ENCODE results near the gene IFNA2.

The IFNA2 gene

DNA sequence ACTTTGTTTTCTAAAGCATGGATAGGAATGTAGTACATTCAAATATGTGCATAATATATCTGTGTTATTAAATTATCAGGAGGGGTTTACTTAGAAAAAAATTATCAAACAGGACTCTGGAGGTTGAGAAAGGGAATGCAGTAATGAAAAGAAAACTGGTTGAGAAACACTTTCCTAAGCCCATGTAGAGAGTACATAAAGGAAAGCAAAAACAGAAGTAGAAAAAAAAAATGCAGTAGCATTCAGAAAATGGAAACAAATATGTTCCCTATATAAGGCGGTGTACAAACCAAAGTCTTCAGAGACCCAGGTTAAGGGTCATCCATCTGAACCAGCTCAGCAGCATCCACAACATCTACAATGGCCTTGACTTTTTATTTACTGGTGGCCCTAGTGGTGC lies 23.6 kb upstream of the IFNA2 start, which contains the start of gene IFNA8:
Gene IFNA8 (plus strand): TSS at position 301 of the 400 bp plus-strand sequence. CDS start 60 bp downstream, at position 361.
- Mint-ChIP-seq H3K27me3 (ENCODE audit: low read depth) (peaks cover 20% of the 10 kb centered on the region), H3K9me3 (no peaks in the 10 kb centered on the region), H3K36me3 (ENCODE audit: low read depth) (no peaks in the 10 kb centered on the region), H3K4me1 (no peaks in the 10 kb centered on the region), H3K27ac (no peak within 1 kb of the TSS), H3K4me3 (no peak within 1 kb of the TSS)
- TF ChIP-seq, protein P1, sequence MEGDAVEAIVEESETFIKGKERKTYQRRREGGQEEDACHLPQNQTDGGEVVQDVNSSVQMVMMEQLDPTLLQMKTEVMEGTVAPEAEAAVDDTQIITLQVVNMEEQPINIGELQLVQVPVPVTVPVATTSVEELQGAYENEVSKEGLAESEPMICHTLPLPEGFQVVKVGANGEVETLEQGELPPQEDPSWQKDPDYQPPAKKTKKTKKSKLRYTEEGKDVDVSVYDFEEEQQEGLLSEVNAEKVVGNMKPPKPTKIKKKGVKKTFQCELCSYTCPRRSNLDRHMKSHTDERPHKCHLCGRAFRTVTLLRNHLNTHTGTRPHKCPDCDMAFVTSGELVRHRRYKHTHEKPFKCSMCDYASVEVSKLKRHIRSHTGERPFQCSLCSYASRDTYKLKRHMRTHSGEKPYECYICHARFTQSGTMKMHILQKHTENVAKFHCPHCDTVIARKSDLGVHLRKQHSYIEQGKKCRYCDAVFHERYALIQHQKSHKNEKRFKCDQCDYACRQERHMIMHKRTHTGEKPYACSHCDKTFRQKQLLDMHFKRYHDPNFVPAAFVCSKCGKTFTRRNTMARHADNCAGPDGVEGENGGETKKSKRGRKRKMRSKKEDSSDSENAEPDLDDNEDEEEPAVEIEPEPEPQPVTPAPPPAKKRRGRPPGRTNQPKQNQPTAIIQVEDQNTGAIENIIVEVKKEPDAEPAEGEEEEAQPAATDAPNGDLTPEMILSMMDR (IDR thresholded peaks at IDR 0.05; ENCODE audit: unreplicated experiment in 3 of 3), result no peak

DNA sequence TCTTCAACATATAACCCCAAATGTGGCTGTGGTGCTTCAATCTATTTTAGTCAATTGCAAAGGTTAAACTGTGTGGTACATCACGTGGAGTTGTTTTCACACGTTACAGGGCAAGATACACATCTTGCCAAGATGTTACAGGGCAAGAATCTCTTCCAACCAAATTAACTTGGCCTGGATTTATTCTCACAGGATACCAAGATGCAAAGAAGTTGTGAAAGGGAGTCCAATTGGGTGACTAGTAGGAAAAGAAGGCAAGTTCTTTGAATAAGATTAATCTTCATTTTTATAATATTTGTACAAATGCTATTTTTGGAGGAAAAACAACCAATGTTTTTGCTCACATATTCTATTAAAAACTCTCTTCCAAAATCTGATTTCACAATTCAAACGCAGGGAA lies 18.9 kb upstream of the IFNA2 start:
- Mint-ChIP-seq H3K36me3 (ENCODE audit: low read depth) (no peaks in the 10 kb centered on the region), H3K27ac (no peak overlapping the region), H3K4me1 (no peaks in the 10 kb centered on the region), H3K27me3 (ENCODE audit: low read depth) (peaks cover 62% of the 10 kb centered on the region), H3K9me3 (no peaks in the 10 kb centered on the region), H3K4me3 (no peak overlapping the region)
- TF ChIP-seq, protein P1 (IDR thresholded peaks at IDR 0.05; ENCODE audit: unreplicated experiment in 3 of 3), result no peak

DNA sequence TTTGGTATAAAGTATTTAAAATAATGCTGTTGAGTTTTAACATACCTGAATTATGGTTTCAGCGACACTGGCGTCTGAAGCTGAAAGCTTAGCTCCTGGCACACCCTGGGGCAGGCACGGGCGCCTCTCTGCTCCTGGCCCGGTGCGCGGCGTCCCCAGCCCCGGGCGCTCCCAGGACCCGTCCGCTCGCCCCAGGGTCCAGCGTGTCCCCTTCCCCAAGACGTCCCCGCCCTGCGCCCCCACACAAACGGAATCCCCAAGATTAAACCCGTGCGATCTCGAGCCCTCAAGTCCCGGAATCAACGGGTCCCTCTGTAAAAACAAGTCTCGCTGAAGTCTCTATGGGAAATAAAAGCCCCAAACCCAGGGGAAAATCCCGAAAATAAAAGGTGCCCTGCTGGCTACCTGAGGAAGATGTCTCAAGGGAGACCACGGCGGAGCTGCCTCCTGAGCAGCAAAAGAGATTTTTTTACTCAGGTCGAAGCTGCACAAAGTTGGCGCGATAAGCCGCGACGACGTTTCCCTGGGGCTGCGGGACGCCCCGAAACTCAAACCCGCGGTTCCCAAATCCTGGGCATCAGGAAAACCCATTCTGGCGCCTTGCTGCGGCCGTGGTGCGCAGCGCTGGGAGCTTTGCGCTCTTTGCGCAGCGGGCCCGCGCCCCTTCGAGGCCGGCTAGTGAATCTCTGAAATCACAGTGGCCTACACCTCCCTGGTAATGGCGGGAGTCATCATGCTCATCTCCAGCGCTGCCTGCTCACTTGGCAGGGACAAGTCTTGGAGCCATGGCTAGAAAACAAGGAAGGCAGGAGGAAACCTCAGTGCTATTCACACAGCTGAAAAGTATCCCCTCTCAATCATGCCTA lies 17.4 kb upstream of the IFNA2 start:
- Mint-ChIP-seq H3K27me3 (ENCODE audit: low read depth) (peaks cover 75% of the 10 kb centered on the region), H3K4me3 (peak overlapping the region; percentile 71 to 77 (median 72)), H3K4me1 (no peaks in the 10 kb centered on the region), H3K36me3 (ENCODE audit: low read depth) (no peaks in the 10 kb centered on the region), H3K9me3 (no peaks in the 10 kb centered on the region), H3K27ac (no peak overlapping the region)
- TF ChIP-seq, protein P1 (IDR thresholded peaks at IDR 0.05; ENCODE audit: unreplicated experiment in 3 of 3), result no peak

DNA sequence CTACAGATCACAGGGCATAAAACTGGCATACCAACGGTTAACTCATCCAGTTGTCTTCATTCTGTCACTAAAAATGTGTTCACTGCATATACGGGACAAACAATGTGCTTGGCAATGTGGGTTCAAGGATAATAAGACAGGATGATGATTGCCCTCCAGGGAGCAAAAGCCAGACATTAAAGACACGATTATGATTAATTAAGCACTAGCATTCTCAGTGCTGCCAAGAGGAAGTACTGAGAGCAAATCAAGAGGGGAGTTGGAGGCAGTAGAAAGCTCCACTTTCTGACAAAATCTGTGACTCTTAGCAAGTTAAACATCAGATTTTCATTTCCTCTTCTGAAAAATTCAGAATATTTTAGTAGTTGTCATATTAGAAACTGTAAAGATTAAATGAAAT lies 14.8 kb upstream of the IFNA2 start:
- Mint-ChIP-seq H3K36me3 (ENCODE audit: low read depth) (no peaks in the 10 kb centered on the region), H3K4me1 (no peaks in the 10 kb centered on the region), H3K27me3 (ENCODE audit: low read depth) (peaks cover 85% of the 10 kb centered on the region), H3K9me3 (no peaks in the 10 kb centered on the region), H3K27ac (no peak overlapping the region), H3K4me3 (no peak overlapping the region)
- TF ChIP-seq, protein P1 (IDR thresholded peaks at IDR 0.05; ENCODE audit: unreplicated experiment in 3 of 3), result no peak

DNA sequence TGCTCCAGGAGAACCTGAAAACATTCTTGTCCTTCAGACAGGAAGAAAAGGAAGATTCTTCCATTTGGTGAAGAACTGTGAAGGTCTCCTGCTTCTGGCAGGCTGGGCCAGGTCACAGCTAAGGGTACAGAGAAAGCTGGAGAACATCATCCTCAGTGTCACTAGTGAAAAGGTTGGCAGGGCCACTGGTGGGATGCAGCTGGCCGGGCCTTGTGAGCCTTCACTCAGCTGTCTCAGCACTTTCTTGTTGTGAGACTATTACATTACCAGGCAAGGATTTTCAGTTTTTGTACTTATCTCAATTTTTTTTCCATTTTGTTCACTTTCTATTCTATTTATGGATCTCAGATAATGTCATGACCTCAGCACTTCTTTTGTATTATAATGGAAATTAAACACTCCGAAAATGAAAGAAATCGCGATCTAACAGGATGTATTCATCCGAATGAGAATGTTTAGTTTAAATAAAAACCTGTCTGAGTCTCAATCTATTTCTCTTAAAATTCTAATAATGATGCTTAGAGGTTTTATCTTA lies 13.8 kb upstream of the IFNA2 start:
- Mint-ChIP-seq H3K27me3 (ENCODE audit: low read depth) (peaks cover 79% of the 10 kb centered on the region), H3K9me3 (no peaks in the 10 kb centered on the region), H3K27ac (no peak overlapping the region), H3K4me1 (no peaks in the 10 kb centered on the region), H3K4me3 (no peak overlapping the region), H3K36me3 (ENCODE audit: low read depth) (no peaks in the 10 kb centered on the region)
- TF ChIP-seq, protein P1 (IDR thresholded peaks at IDR 0.05; ENCODE audit: unreplicated experiment in 3 of 3), result no peak
